Hippocampal formation (tissue), 2 donors: ENCODE results near the gene BEAN1.

Experiments
- DNase-seq, 2 donors: peaks; one replicate each; lab custom pipeline; 2025; lab: John Stamatoyannopoulos, UW

BEAN1 gene

DNA sequence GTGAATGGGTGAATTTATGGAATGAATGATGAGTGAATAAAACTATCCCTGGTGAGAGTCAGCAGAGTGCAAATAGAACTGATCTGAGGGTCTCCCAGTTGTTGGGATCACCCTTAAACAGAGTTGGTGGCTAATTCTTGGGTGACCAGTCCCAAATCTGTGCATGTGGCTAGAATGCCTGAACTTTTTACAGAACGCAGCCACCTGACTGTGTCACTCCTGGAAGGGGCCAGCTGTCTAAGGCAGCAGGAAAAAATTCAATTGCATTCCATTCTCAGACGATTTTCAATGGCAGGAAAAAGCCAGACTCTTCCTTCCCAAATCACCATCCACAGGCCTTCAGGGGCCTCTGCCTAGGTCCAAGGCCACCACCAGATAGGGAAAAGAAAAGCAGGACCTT, 43.5 kb downstream of the BEAN1 start:
- DNase-seq, result no peak

DNA sequence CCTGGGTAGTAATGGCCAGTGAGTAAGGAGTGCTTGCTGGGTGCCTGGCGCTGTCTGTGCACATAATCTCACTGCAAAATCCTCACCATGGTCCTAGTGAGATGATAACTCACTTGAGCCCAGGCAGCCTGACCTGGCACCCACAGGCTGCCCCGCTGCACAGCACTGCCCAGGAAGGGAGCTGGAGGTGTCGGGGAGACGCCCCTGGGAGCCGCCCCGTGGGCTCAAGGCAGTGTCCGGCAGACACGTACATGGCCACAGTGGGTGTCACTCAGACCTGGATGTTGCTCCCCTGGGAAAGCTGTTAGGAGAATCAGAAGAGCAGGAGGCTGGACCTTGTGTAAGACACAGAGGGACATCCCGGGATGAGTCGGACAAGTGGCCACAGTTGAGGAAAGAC, 44.2 kb downstream of the BEAN1 start:
- DNase-seq, result no peak

DNA sequence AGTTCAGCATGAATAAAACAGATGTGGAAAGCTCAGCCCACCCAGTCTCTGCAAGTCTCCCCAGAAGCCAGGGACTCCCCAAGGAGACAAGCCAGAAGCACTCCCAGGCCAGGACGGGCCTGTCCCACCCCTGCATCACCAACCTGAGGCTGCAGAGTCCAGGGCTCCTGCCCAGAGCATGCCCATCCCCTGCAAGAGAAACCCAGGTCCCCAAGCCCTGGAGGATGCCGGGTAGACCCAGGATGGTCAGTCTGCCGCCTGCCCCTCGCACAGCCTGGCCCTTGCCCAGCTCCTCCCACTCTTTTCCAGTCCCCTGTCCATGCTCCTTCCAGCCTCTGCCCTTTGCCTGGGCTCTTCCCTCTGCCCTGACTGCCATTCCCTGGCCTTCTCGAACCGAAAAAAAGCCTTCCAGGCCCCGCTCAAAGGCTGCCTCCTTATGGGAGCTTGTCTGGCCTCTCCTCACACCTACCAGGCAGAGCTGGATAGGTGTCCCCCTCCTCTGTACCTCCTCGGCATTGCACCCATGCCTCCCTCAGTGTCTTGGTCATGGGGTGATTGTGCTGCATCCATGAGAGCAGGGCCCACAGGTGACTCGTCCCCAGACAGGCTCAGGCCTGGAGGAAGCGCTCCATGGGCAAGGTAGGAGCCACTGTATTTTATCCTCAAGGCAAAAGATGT, 44.8 kb downstream of the BEAN1 start:
- DNase-seq, result no peak

DNA sequence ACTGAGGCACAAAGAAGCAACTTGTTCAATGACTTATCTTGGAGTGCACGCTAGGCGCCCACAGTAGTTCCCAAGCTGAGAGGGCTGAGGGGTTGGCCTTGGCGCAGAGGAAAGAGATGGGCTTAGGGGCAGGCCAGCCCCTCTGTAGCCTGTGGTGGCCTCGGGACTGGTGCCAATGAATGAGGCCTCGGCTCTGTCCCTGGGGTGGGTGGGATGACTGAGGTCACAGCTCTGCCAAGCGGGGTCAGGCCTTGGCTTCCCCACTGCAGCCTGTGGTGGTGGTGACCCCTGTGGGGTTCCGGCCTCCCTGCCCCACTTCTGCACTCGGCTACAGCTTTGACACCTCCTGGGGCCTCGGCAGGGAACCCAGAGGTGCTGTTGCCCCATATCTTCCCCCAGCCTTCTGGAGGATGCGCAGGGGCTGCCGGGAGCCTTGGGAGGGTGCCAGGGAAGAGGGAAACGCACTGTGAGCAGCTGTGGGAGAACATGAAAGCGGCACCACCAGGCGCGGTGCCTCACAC, 46.0 kb downstream of the BEAN1 start:
- DNase-seq, result no peak

DNA sequence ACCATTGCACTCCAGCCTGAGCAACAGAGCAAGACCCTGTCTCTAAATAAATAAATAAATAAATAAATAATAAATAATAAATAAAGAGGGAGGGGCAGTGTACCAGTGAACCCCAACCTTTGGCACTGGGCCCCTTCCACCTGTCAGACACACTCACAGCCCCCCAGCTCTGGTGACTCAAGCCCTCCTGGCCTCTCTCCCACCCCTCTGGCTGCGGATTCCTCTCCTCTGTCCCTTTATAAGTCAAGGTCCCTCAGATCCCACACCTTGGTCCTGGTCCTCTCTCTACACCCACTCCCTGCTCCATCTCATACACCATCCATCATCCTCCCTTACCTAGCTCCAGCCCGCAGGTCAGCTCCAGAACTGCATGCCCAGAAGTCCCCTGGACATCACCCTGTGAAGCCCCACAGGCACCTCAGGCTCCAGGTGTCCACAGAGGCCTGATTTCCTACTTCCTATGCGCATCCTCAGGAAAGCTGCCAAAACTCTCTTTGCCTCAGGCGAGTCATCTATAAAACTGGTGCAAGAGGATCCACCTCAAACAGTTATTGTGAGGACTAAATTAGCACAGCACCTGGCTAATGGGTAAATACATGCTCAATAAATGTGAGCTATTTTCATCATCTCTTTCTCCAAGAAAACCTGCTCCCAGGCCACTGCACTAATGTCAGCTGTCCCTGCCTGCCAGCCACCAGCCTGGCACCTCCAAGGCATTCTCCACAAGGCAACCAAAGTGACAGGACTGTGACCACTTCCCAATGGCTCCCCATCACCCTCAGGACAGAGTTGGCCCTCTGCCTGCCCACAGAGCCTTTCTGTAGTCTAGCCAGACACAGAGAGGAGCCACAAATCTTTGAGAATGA, 46.8 kb downstream of the BEAN1 start:
- DNase-seq, result no peak

DNA sequence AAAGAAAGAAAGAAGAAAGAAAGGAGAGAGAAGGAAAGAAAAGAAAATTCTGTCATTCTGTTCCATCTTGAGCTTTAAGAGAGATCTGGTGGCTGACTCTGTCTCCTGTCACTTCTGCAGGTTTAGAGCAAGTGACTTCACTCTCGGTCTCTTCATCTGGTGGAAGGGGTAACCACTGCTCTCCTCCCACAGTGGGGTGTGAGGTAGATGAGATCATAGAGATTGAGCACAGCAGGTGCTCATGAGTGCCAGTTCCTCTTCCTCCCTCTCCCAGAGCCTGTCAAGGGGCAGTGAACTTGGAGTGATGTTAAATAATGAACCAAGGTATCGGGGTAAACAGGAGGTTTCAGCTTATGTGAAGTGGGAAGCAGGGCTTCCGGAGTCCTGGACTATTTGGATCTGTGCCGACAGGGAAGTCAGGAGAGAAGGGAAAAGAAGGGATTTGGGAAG, 47.7 kb downstream of the BEAN1 start:
- no peak for DNase-seq

DNA sequence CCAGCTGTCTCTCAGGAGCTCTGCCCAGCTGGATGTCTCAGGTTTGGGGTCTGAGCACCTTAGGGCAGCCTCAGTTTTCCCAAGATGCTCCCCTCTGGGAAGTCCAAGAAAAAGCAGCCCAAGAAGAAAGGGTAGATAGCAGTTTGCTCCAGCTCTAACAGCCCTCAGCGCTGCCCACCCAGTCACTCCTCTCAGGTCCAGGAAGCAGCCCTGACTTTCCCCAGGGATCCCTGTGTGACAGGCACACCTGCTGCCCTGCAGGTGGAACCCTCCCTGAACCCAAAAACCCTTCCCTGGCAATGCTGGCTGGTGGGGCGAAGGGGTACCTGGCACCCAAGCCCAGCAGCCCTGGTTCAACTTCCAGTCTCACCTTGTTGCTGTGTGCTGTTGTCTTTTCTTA, 48.1 kb downstream of the BEAN1 start:
- DNase-seq, result no peak

DNA sequence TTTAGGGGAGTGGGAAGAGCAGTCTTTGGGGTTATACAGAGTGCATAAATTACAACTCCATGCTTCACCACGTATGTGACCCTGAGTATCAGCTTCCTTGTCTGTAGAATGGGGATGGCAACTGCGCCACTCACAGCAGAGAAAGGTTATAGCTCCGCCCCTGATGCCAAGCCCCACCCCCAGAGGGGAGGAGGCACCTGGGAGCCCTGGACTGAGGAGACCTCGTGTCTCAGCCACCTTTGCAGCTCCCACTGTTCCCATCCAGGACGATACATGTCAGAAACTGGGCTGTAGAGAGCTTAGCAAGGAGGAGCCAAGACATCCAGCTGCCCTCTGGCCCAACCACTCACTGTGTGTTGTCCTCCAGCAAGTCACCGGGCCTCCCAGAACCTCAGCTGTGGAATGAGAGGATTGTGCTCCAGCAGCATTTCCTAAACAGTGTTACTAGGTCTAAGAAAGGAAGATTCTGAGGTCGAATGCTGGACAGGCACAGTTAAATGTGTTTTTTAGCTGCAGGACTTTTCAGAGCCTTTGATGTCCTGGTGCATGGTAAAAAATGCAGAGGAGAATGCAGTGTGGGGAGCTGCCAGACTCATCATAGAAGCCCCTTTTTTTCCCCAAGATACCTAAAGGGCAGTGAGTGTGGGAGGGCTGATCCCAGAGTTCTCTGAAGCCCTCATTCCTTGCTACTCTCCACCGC, 49.4 kb downstream of the BEAN1 start:
- DNase-seq, result no peak

DNA sequence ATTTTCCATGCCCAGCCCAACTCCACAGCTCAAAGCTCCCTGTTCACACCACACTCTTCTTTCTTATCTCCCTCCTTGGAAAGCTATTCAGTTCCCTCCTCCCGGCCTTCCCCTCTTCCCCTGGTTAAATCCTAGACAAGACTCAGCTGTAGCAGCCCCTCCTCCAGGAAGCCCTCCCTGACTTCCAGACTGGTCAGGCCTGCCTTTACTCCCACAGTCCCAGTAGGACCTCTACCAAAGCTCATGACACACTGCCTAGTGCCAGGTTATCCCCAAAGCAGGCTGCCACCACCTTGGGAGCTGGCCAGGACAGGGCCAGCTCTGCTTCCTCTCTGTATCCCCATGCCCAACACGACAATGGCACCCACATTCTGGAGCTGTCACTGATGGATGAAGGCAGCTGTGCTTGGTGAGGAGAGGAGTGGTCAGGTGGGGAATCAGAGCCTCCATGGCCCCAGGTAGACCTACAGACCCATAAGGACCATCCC, 50.0 kb downstream of the BEAN1 start:
- no peak for DNase-seq

DNA sequence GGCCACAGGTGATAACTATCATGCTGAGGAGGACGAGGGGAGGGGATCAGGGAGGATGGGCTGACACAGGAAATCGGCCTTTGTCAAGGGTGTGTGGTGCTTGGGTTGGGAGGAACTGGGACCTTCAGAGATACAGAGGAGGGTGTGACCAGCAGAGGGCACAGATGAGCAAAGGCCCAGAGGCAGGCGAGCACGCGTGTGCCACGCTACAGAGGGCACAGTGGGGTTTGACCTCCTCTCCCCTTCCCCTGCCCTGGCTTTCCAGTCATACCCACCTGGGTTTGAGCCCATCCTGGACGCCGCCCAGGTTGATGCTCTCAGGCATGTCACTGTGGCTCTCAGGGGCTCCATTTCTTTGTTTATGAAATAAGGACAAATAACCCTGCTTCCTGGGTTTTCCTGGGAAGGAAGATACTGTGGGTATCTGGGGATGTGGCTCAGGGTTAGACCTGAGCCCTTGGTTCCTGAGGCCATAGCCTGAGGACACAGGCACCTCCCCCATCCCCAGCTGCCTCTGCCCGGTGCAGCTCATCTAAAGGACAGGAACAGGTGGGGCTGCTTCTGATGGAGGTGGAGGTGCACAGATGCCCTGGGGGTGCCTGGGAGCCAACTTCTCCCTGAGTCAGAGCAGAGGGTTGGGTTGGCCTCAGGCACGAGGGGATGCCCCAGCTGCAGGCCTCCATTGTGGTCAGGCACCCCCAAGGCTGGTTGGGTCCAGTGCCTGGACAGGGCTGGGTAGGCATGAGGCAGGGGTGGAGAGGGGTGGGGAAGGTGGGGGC, 51.8 kb downstream of the BEAN1 start:
- peak; percentile 28 to 29 for DNase-seq

DNA sequence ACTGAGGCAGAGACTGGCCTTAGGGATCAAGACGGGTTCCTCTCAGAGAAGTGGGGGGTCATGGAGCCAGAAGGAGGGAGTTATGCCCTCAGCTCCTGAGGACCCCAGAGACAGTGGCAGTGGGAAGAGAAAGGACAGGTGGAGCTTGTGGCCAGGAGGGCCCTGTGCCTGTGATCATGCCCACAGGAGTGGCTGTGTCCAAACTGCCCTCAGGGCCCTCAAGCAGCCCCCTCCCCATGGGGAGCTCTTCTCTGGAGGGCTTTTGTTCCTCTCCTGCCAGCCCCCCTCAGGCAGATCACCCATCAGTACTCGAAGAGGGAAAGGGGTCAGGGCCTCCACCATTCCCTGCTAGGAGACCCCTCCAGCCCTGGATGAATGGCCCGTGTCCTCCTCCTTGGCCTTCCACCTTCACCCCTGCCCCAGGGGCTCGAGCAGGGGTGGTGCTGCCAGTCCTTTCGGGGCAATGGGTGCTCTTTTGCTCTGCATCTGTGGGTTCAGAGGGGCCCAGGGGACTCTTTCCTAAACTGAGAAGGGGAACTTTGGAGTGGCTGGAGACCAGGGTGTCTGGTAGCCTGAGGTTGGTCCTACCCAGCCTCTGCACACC, 52.7 kb downstream of the BEAN1 start:
- no peak for DNase-seq

DNA sequence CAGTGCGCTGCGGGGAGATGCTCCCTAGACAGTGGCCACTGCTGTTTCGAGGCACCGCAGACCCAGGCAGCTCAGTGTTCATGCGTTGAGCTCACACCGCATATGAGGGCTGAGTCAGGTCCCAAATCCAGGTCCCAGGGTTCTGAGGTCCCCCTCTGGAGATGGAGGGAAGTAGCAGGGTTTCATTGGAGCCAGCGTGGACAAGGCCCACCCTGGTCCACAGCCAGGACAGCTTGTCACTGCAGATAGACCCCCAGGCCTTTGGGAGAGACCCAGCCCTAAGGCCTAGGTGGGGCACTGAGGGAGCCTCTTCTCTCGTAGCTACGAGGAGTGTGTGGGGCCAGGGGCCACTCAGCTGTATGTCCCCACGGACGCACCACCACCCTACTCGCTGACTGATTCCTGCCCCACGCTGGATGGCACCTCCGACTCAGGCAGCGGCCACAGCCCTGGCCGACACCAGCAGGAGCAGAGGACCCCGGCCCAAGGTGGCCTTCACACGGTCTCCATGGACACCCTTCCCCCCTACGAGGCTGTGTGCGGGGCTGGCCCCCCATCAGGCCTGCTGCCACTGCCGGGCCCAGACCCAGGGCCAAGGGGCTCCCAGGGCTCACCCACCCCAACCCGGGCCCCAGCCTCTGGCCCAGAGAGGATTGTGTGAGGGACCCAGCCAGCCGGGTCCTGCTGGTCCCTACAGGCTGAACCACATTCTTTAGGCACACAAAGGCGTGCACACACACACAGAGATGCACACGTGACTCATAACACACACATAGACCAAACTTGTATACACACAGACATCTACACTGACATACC, 53.4 kb downstream of the BEAN1 start:
- no peak for DNase-seq

DNA sequence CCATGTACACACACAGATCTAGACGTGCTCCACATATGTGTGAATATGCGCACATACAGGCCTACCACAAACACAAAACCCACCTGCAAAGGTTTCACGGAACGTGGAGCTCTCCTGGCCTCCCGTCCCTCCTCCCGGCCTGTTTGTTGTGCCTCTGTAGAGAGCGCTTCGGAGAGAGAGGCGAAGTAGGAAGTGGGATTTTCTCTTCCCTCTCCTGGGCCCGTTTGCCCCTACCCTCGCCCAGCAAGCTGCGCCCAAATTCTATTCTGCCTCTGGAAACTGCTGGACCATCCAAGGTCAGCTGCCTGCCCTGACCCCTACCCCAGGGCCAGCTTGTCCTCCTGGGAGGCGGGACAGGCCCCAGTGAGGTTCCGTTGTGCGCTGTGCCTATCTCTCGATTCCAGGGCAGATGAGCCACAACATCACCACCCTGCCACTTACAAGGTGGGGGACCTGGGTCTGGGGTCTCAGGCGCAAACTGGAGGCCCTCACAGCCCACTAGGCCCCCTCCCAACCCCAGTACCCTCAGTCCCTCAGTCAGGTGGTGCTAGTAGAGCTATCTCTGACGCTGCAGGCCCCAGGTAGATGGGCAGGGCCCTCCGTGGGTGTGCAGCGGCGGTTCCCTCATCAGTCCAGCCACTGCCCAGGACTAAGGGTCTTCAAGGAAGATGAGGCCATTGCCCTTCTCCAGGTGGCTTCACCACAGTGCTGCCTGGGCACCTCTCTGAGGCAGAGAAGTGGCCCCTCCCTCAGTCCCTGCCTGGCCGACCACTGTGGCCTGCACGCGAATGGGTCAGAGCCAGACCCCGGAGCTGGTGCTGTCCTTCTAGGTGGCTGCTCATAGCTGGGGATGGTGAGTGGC, 54.2 kb downstream of the BEAN1 start:
- no peak for DNase-seq

DNA sequence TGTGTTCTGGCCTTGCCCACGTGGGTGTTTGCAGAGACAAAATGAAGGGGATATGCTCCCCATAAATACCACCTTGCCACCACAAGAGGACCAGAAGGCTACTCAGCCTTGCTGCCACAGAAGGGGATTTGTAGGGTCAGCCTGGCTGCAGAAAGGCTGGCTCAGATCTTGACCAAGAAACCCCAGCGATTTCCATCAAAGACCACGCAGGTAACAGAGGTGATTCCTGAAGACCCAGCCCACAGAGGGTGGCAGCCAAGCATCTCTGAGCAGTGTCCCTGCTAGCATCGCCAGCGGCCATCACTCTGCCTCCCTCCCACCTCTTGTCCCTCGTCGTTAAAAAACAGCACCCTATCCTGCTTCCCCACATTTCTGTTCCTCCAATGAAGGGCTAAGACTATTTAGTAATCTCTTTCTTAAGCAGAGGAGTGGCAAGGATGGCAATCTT, 54.9 kb downstream of the BEAN1 start:
- no peak for DNase-seq

DNA sequence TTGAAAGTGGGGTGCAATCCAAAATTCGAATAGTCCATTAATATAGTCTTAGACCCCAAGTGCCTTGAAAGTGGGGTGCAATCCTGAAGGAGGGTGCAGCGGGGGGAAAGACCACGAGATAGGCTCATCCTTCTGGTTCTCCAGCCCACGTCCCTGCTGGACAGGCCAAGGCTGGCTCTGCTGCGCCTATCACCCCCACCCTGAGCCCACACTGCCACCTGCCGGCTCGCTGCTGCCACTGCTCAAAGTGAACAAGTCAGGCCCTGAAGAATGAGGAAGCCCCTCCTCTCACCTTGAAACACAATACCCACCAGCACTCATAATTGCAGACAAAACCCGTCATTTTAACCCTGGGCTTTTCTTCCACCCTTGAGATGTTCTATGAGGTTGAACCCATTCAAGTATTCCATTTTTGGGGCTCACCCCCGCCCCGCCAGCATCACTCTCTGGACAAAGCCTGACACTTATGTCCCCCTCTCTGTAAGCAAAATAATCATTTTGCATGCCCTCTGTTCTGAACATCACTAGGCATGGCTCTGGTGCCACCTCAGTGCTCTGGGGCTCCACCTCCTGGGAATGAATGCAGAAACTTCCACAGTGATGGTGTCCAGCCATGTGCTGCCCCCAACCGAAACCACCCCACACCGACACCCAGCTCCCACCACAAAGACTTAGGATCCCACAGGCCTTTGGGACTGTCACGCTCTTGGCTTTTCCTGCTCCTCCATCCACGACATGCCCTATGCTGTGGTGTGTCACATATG, 56.8 kb downstream of the BEAN1 start:
- peak; percentile 28 to 56 for DNase-seq

DNA sequence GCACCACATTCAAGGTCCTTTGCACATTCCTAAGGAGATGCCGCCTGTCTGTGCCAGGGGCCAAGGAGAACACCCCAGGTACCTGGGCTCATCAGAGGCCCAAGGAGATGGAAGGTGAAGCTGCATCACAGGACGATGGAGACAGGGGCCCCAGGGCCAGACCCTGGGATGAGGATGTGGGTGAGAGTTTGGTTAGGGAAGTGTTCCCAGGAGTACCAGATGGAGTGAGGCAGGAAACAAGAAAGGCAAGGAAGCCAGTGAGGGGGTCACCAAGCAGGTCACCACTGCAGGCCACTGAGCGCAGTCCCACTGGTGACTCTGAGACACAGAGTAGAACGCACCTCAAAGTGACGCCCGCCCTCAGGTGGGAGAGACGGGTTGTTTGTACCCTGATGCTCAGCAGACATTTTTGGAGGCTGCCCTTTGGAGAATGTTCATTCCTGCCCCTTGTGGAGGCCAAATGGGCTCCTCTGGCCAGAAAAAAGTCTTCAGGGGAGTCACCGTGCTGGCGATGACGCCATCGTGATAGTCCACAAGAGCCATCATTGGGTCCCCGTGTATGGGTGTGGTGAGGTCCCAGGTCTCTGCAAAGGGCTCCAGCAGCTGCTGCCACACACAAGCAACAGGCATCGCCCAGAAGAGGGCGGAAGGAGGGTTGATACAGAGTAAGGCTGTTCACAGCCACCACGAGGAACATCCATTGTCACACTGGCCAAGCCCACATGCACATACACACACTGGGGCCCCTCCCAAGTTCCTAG, 57.5 kb downstream of the BEAN1 start:
- DNase-seq, result no peak

DNA sequence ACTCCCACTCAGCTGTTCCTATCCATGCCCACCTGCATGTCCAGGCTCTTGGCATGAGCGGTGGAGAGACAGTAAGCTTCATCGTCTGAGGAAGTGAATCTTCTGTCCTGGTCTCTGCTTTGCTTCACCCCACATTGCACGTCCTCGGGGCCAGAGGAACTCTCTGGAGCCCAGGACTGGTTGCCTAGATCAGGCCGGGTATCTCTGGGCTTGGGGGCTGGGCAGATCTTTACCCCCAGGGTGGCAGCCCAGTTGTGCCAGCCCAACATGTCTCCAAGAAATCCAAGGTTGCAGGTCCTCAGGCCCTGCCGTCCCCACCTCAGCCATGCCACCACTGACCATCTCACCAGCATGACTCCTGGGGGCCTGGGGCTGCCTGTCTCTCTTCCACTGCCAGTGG, 58.3 kb downstream of the BEAN1 start:
- no peak for DNase-seq
